ENCODE results near the gene RFTN1.

DNA sequence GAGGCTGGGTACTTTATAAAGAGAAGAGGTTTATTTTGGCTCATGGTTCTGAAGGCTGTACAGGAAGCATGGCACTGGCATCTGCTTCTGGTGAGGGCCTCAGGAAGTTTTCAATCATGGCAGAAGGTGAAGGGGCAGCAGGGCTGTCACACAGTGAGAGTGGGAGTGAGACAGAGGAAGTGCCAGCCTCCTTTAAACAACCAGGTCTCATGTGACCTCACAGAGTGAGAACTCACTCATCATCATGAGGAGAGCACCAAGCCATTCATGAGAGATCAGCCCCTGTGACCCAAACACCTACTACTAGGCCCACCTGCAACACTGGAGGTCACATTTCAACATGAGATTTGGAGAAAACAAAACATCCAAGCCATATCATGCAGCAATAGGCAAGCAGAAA, 9.3 kb upstream of the RFTN1 start:
- TF ChIP-seq CTCF (IDR thresholded peaks at IDR 0.05): no peak
- TF ChIP-seq EZH2 (IDR thresholded peaks at IDR 0.05; ENCODE audit: borderline replicate concordance, insufficient read depth, low read depth, low read length, poor library complexity, severe bottlenecking): no peak
